HL-60 (cell line): ENCODE measurements around the gene CADM1.

Experiments
- DNase-seq, 2 experiments: peaks; one replicate each; pipeline ENCODE4 v3.0.0-alpha.2; 2010 to 2020; ENCODE audit warnings: low read depth in 1 of 2, low spot score in 1 of 2
- H3K27ac ChIP-seq: fragments of 250-450 bp; sonication (Bioruptor Pico); replicated peaks from 2 replicates; pipeline ENCODE4 v1.5.1; 2020; ENCODE audit warnings: mild to moderate bottlenecking, moderate library complexity
- H3K27me3 ChIP-seq: fragments of 250-450 bp; sonication (Bioruptor Pico); 2 replicates; pipeline ENCODE4 v1.5.1; 2021; ENCODE audit warnings: mild to moderate bottlenecking, moderate library complexity; ENCODE audit not compliant: insufficient read depth, poor library complexity, severe bottlenecking
- H3K4me3 ChIP-seq: replicated peaks from 2 replicates; pipeline ENCODE4 v1.5.1; 2011; ENCODE audit warnings: mild to moderate bottlenecking, control low read depth, low read length; ENCODE audit not compliant: insufficient read depth
- CTCF ChIP-seq: IDR thresholded peaks from one replicate; pipeline ENCODE4 v1.5.1; 2011; ENCODE audit warnings: low read length, control low read depth, inconsistent platforms; ENCODE audit not compliant: insufficient read depth
- GABPA ChIP-seq: IDR thresholded peaks from 2 replicates; pipeline ENCODE4 v1.6.1; 2012; ENCODE audit warnings: low read depth
- POLR2AphosphoS5 ChIP-seq: IDR thresholded peaks from 2 replicates; pipeline ENCODE4 v1.6.1; 2012; ENCODE audit warnings: low read depth
- SPI1 ChIP-seq: IDR thresholded peaks from 2 replicates; pipeline ENCODE4 v1.6.1; 2012; ENCODE audit warnings: low read depth, mild to moderate bottlenecking, borderline replicate concordance
- TF ChIP-seq, protein P1 (sequence below): IDR thresholded peaks from 2 replicates; pipeline ENCODE4 v1.6.1; 2012; ENCODE audit warnings: low read depth; ENCODE audit not compliant: insufficient replicate concordance

Gene CADM1

GRCh38 chr11:115146425-115146824 is 357.8 kb downstream of the CADM1 start:
- TF ChIP-seq, protein P1, sequence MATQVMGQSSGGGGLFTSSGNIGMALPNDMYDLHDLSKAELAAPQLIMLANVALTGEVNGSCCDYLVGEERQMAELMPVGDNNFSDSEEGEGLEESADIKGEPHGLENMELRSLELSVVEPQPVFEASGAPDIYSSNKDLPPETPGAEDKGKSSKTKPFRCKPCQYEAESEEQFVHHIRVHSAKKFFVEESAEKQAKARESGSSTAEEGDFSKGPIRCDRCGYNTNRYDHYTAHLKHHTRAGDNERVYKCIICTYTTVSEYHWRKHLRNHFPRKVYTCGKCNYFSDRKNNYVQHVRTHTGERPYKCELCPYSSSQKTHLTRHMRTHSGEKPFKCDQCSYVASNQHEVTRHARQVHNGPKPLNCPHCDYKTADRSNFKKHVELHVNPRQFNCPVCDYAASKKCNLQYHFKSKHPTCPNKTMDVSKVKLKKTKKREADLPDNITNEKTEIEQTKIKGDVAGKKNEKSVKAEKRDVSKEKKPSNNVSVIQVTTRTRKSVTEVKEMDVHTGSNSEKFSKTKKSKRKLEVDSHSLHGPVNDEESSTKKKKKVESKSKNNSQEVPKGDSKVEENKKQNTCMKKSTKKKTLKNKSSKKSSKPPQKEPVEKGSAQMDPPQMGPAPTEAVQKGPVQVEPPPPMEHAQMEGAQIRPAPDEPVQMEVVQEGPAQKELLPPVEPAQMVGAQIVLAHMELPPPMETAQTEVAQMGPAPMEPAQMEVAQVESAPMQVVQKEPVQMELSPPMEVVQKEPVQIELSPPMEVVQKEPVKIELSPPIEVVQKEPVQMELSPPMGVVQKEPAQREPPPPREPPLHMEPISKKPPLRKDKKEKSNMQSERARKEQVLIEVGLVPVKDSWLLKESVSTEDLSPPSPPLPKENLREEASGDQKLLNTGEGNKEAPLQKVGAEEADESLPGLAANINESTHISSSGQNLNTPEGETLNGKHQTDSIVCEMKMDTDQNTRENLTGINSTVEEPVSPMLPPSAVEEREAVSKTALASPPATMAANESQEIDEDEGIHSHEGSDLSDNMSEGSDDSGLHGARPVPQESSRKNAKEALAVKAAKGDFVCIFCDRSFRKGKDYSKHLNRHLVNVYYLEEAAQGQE, result no peak
- no peak for TF ChIP-seq GABPA
- TF ChIP-seq POLR2AphosphoS5, result no peak
- TF ChIP-seq CTCF, result no peak
- TF ChIP-seq SPI1, result peak; percentile 90
- DNase-seq, result peak in 1 of 2 experiments; percentile 11
- no peaks in the 10 kb centered on the region for H3K27me3 ChIP-seq
- H3K4me3 ChIP-seq, result no peak overlapping the region
- no peak overlapping the region for H3K27ac ChIP-seq

DNA sequence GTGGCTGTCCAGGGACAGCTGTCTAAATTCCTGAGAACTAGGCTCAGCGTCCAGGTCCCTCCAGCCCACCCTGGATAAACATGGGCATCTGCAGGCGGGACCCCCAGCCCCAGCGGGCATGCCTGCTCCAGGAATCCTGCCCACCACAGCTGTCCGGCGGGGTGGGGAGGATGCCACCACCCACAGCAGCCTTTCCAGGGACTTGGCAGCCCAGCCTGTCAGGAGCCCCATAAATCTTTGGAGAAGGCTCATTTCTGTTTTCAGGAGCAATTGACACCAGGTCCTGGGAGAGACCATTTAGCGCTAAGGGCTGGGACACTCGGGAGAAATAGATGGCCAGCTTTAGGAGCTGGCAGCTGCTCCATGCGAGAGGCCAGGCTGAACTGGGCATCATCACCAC is 358.9 kb downstream of the CADM1 start:
- Histone ChIP-seq H3K27me3 (no peaks in the 10 kb centered on the region), H3K27ac (no peak overlapping the region), H3K4me3 (no peak overlapping the region)
- TF ChIP-seq, protein P1, result no peak
- TF ChIP-seq SPI1 (no peak), CTCF (no peak), GABPA (no peak), POLR2AphosphoS5 (no peak)
- DNase-seq, result no peak

DNA sequence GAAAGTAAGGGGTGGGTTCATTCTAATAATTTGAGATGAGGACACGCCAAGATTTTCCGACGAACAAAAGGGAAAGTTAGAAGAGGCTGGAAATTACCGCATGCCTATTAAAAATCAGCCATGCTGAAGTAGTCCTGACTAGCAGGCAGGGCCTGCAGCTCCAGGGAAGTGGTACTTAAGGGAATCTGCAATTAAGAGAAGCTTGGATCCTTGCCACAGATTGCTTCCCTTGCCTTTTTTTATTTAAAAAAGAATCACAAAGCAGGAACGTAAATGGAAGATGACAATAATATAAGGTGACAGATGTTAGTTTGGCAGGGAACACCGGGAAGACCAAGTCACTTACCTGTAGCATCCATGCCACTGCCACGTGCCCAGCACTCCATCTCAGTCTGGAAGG is 359.3 kb downstream of the CADM1 start:
- Histone ChIP-seq H3K4me3 (no peak overlapping the region), H3K27ac (no peak overlapping the region), H3K27me3 (no peaks in the 10 kb centered on the region)
- no peak for TF ChIP-seq POLR2AphosphoS5
- TF ChIP-seq, protein P1, result no peak
- TF ChIP-seq CTCF, result no peak
- no peak for TF ChIP-seq SPI1
- TF ChIP-seq GABPA, result no peak
- DNase-seq, result no peak
